GM12872 (cell line): Measurements from ENCODE around the gene ZBTB1.

Source experiments
- CTCF ChIP-seq: IDR thresholded peaks from 3 replicates; pipeline ENCODE4 v1.5.1; 2011; ENCODE audit warnings: low read depth, mild to moderate bottlenecking, low read length, moderate library complexity; ENCODE audit not compliant: insufficient read depth

The ZBTB1 gene

GRCh38 chr14:64549791-64550620, 45.4 kb downstream of the ZBTB1 start, which contains the start of gene PPP1R36:
Gene PPP1R36 (plus strand): TSS chr14:64549961. CDS start chr14:64549998, 37 bp downstream.
- no peak for TF ChIP-seq CTCF

GRCh38 chr14:64550621-64551333, 46.2 kb downstream of the ZBTB1 start:
- no peak for TF ChIP-seq CTCF

GRCh38 chr14:64554556-64554955, 50.0 kb downstream of the ZBTB1 start:
- no peak for TF ChIP-seq CTCF

GRCh38 chr14:64556526-64556925, 52.0 kb downstream of the ZBTB1 start:
- no peak for TF ChIP-seq CTCF

- TF ChIP-seq CTCF: no peak
These were observed 57.1 kb downstream of the ZBTB1 start for GRCh38 chr14:64561631-64562030.

GRCh38 chr14:64562436-64562835, 57.9 kb downstream of the ZBTB1 start:
- no peak for TF ChIP-seq CTCF

- no peak for TF ChIP-seq CTCF
These were observed 59.1 kb downstream of the ZBTB1 start for GRCh38 chr14:64563696-64564095.
